ENCODE data around the gene GPC6. TPM values are rescaled to one million over a fixed set of nuclear protein-coding genes. Genes with fewer than 3 reads are reported as not detected.

GPC6 gene
- total and polyA plus RNA-seq, 2 donors (not counting 3 experiments of a cell fraction or from before 2014, with no cell fraction given): 0.01 TPM; not detected in 1

- H3K27ac ChIP-seq (ENCODE audit: insufficient read depth, low read depth, low read length): no peak overlapping the region
- POLR2A ChIA-PET: no interaction called here
- intact Hi-C loops (cut with micrococcal nuclease): no loop called here
Measured at GRCh38 chr13:93777504-93777903, 550.9 kb downstream of the GPC6 start.

More at GRCh38 chr13:93777504-93777903, 550.9 kb downstream of the GPC6 start:
- dilution Hi-C loops (cut with MboI; ENCODE audit: extremely low pct_ligation_motif_present, low sequenced_read_pairs): no loop called here
- no peaks in the 10 kb centered on the region for H3K79me2 ChIP-seq (ENCODE audit: control insufficient read depth, insufficient read depth, low read length)
- H3K4me1 ChIP-seq (ENCODE audit: control insufficient read depth, extremely low read depth, insufficient read depth, low read length): no peaks in the 10 kb centered on the region
- TF ChIP-seq FOS (IDR thresholded peaks at IDR 0.05; ENCODE audit: borderline replicate concordance, insufficient read depth, low read length) (no peak), MAX (IDR thresholded peaks at IDR 0.05; ENCODE audit: insufficient read depth, insufficient read length) (no peak), EZH2 (IDR thresholded peaks at IDR 0.05; ENCODE audit: borderline replicate concordance, low read depth, low read length, severe bottlenecking) (no peak), POLR2A (IDR thresholded peaks at IDR 0.05; ENCODE audit: low read depth, low read length) (no peak), POLR2AphosphoS5 (IDR thresholded peaks at IDR 0.05; ENCODE audit: insufficient read depth, low read depth, low read length) (no peak), JUN (IDR thresholded peaks at IDR 0.05; ENCODE audit: borderline replicate concordance, insufficient read depth, insufficient read length, low read depth) (no peak), CTCF (IDR thresholded peaks at IDR 0.05; ENCODE audit: extremely low read depth in 1 of 2, insufficient read depth in 1 of 2, low read depth in 1 of 2, low read length in 2 of 2) (no peak), MYC (IDR thresholded peaks at IDR 0.05; ENCODE audit: low read depth, low read length) (no peak), GATA2 (IDR thresholded peaks at IDR 0.05; ENCODE audit: insufficient read depth, insufficient read length, low read depth, low read length) (no peak)
- H3K36me3 ChIP-seq (ENCODE audit: control insufficient read depth in 2 of 2, extremely low read depth in 1 of 2, insufficient read depth in 2 of 2, low read length in 2 of 2): no peaks in the 10 kb centered on the region
- CTCF ChIA-PET: no interaction called here
- H3K27me3 ChIP-seq (ENCODE audit: control insufficient read depth in 2 of 2, insufficient read depth in 2 of 2, low read length in 2 of 2): no peaks in the 10 kb centered on the region
- H3K9me1 ChIP-seq (replicated peaks; ENCODE audit: control insufficient read depth, extremely low read depth, insufficient read depth, low read length): no peaks in the 10 kb centered on the region
- no peak for DNase-seq (ENCODE audit: low read depth, low spot score)
- no TSS peak for BruUV-seq (replicated peaks)
- no peak overlapping the region for H3K9ac ChIP-seq (replicated peaks; ENCODE audit: extremely low read depth, insufficient read depth, low read length)
- H2AFZ ChIP-seq (ENCODE audit: low read depth, low read length): no peak overlapping the region
- no peak for FAIRE-seq
- H4K20me1 ChIP-seq (replicated peaks; ENCODE audit: control insufficient read depth, extremely low read depth, insufficient read depth, low read length): no peaks in the 10 kb centered on the region
- no peak overlapping the region for H3K4me3 ChIP-seq (replicated peaks in 1 of 3; ENCODE audit: insufficient read depth in 1 of 3, low read depth in 1 of 3, low read length in 3 of 3)
- H3K9me3 ChIP-seq (replicated peaks; ENCODE audit: control insufficient read depth, insufficient read depth, low read length): no peaks in the 10 kb centered on the region
- no peak overlapping the region for H3K4me2 ChIP-seq (ENCODE audit: insufficient read depth, low read length)

All from endothelial cell of umbilical vein (primary cell).